Measurements from ENCODE around the gene PTBP1.

PTBP1 gene

DNA sequence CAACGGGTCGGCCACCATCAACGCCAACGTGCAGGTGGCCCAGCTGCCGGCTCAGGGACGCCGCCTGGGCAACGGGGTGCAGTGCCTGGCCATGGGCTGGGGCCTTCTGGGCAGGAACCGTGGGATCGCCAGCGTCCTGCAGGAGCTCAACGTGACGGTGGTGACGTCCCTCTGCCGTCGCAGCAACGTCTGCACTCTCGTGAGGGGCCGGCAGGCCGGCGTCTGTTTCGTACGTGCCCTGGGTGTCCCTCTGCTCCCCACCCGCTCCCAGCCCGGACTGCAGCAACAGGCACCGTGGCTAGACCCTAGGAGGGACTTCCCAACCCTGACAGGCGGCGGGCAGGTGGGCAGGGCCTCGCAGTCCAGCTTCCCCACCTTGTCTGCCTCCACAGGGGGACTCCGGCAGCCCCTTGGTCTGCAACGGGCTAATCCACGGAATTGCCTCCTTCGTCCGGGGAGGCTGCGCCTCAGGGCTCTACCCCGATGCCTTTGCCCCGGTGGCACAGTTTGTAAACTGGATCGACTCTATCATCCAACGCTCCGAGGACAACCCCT, 58.4 kb downstream of the PTBP1 start:
- DNase-seq (ENCODE audit: low read depth), result no peak
- H3K4me3 ChIP-seq (ENCODE audit: low read depth, low read length), result no peak overlapping the region
- TF ChIP-seq CTCF (IDR thresholded peaks at IDR 0.05; ENCODE audit: low read depth, low read length) (no peak), MAX (IDR thresholded peaks at IDR 0.05; ENCODE audit: low read depth, low read length) (no peak), MYC (IDR thresholded peaks at IDR 0.05; ENCODE audit: low read depth, low read length) (no peak), POLR2A (IDR thresholded peaks at IDR 0.05; ENCODE audit: extremely low read depth, insufficient read length) (no peak)

DNA sequence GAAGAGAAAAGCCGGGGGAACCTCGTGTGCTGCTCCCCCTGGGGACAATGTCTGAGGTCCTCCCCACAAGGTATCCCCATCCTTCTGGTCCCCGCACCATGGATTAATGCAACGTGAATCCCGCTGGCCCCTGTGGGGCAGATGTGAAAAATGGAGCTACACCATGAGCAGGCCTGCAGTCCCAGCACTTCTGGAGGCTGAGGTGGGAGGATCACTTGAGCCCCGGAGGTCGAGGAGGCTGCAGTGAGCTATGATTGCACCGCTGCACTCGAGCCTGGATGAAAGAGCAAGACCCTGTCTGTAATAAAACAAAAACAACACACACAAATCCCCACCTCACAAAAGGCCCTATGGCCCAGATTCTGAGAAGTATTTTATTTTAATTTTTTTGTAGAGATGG, 61.0 kb downstream of the PTBP1 start:
- H3K4me3 ChIP-seq (ENCODE audit: low read depth, low read length), result no peak overlapping the region
- TF ChIP-seq MAX (IDR thresholded peaks at IDR 0.05; ENCODE audit: low read depth, low read length) (no peak), POLR2A (IDR thresholded peaks at IDR 0.05; ENCODE audit: extremely low read depth, insufficient read length) (no peak), CTCF (IDR thresholded peaks at IDR 0.05; ENCODE audit: low read depth, low read length) (no peak), MYC (IDR thresholded peaks at IDR 0.05; ENCODE audit: low read depth, low read length) (no peak)
- DNase-seq (ENCODE audit: low read depth), result no peak

DNA sequence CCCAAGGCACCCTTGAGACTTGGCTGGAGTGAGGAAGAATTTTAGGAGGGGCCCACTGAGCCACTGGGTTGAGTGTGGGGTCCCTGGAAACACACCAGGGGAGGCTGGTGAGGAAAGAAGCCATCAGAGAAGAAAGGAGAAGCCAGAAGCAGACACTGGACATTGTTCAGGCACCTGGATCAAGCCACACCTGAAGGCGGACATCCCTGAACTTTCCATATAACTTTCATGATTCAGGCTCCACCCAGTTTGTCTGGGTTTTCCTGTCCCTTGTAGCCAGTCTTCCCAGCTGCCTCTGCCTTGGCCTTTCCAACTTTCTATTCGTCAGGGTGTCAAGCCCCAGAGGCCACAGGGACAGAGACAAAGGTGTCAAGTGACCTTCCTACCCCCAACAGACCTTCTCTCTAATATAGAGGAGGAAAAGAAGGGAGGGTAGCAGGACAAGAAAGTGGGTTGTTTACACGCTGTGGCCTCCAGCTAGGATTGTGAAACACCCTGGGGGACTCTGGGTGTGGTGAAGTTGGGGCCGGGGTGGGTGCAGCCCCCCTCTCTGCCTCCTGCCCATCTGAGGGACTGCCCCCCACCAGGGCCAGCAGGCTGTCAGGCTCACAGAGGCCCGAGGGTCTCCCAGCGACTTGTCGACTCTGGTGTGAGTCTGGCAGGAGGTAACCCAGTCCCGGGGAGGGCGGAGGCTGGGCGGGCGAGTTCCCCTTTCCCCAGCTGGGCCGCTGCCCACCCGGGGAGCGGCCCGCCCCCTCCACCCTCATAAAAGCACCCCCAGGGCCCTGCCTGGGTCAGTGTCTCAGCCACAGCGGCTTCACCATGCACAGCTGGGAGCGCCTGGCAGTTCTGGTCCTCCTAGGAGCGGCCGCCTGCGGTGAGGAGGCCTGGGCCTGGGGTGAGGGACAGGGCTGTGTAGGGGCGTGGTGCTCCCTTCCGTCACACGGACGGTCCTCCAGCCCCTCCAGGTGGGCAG, 61.9 kb downstream of the PTBP1 start, which contains the start of gene CFD:
TSS of gene CFD (plus strand) at position 797 of the 976 bp plus-strand sequence. CDS start at position 823, 26 bp downstream.
- DNase-seq (ENCODE audit: low read depth), result peak; percentile 92
- no peak for TF ChIP-seq MYC (IDR thresholded peaks at IDR 0.05; ENCODE audit: low read depth, low read length)
- no peak for TF ChIP-seq CTCF (IDR thresholded peaks at IDR 0.05; ENCODE audit: low read depth, low read length)
- TF ChIP-seq MAX (IDR thresholded peaks at IDR 0.05; ENCODE audit: low read depth, low read length), result no peak
- H3K4me3 ChIP-seq (ENCODE audit: low read depth, low read length), result peak within 1 kb of the TSS; percentile 61

DNA sequence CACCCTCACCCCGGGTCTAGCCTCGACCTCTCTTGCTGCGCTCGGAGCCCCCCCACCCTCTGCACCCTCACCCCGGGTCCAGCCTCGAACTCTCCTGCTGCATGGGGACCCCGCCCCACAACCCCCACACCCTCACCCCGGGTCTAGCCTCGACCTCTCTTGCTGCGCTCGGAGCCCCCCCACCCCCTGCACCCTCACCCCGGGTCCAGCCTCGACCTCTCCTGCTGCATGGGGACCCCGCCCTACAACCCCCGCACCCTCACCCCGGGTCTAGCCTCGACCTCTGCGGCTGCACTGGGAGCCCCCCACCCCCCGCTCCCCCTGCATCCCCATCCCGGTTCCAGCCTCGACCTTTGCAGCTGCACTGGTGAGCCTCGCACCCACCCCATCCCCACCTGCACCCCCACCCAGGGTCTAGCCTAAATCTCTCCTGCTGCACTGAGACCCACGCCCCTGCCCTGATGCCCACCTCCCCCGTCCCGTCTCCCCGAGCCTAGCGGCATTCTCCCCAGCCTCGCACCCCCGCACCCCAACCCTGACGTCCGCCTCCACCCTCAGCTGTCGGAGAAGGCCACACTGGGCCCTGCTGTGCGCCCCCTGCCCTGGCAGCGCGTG, 64.0 kb downstream of the PTBP1 start:
- TF ChIP-seq CTCF (IDR thresholded peaks at IDR 0.05; ENCODE audit: low read depth, low read length) (no peak), MYC (IDR thresholded peaks at IDR 0.05; ENCODE audit: low read depth, low read length) (no peak), MAX (IDR thresholded peaks at IDR 0.05; ENCODE audit: low read depth, low read length) (no peak), POLR2A (IDR thresholded peaks at IDR 0.05; ENCODE audit: extremely low read depth, insufficient read length) (no peak)
- no peak overlapping the region for H3K4me3 ChIP-seq (ENCODE audit: low read depth, low read length)
- no peak for DNase-seq (ENCODE audit: low read depth)
